Measurements from ENCODE around the gene LTA4H.

LTA4H gene

GRCh38 chr12:96034621-96035282 is 635 bp downstream of the LTA4H start:
- DNase-seq (ENCODE audit: low spot score): peak; percentile 49

GRCh38 chr12:96033549-96034389 is 1.6 kb downstream of the LTA4H start:
- no peak for DNase-seq (ENCODE audit: low spot score)

DNA sequence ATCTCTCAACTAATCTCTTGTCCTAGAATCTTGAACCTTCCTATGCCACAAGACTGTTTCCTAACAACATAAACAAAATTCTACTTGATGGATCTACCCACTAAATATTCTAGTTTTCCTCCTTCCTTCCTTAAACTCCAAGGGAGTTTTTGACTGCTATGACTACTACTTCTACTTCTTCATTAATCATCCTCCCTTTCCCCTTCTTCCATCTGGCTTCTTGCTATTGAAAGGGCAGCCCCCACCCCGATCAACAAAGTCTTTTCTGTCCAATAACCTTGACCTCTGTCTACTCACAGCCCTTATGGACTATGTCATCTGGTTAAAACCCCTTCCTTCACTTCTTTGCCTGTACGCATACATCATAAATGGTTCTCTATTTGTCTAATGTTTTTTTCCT is 5.6 kb downstream of the LTA4H start:
- DNase-seq (ENCODE audit: low spot score): peak; percentile 9

DNA sequence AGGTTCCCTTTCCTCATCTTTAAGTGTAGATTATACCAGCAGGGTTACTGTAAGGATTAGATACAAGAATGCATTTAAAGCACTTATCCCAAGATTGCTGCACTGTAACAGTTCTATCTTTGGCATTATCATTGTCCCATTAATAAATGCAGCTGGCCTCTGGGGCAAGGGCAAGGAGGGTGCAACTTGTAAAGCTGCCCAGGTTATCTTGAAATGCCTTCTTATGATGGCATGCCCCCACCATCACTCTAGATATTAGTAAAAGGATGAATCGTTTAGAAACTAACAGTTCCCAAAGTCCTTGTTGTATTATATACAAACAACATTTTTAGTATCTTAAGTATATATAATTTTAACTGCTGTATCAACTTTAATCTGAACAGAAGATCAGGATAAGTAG is 6.8 kb downstream of the LTA4H start:
- DNase-seq (ENCODE audit: low spot score): no peak

DNA sequence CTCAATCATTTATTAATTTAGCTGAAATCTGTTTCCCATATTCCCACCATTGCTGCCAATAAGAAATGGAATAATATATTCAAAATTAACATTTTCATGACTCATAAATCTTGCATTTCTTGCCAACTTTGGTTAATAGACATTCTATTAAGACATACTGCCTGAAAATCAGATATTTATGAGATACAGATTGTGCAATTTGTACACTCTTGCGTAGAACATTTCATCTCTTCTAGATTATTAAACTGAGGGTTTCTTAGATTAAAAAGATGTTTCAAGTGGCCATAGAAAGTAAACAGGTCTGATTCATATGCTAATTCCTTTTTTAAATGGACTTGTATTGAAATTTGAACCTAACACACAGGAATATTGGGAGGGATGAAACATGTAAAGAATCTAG is 9.1 kb downstream of the LTA4H start:
- DNase-seq (ENCODE audit: low spot score): no peak

DNA sequence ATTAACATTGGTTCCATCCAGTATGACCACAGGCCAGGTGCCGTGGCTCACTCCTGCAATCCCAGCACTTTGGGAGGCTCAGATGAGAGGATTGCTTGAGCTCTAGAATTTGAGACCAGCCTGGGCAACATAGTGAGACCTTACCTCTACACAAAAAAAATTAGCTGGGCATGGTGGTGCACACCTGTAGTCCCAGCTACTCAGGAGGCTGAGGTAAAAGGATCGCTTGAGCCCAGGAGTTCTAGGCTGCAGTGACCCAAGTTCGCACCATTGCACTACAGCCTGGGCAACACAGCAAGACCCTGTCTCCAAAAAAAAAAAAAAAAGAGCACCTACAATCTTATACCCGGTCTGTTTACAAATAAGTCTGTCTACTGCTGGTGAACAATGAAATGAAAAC is 9.9 kb downstream of the LTA4H start:
- no peak for DNase-seq (ENCODE audit: low spot score)

DNA sequence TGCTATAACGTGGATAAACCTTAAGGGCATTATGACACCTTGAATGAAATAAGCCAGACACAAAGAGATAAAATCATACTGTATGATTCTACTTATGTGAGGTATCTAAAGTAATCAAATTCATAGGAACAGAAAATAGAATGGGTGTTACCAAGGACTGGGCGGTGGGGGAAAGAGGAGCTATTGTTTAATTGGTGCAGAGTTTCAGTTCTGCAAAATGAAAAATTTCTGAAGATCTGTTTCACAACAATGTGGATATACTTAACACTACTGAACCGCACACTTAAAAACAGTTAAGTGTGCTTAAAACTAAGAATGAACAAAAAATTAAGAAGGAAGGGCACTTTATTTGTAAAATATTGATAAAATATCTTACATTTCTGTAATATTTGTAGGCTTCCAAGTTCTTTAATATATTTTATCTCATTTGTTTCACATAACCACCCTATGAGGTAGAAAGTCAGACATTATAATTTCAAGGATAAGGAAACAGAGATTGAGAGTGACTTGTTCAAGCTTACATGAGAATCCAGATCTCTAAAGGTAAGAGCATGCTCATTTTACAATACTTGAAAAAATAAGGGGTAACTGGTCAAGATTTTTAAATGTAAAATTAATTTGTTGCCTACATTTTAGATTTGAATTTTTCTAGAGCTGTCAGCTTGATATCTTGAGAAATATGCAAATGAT is 14.9 kb downstream of the LTA4H start:
- DNase-seq (ENCODE audit: low spot score): no peak

- peak; percentile 11 for DNase-seq (ENCODE audit: low spot score)
Measured at GRCh38 chr12:96015672-96016071, 19.7 kb downstream of the LTA4H start.

DNA sequence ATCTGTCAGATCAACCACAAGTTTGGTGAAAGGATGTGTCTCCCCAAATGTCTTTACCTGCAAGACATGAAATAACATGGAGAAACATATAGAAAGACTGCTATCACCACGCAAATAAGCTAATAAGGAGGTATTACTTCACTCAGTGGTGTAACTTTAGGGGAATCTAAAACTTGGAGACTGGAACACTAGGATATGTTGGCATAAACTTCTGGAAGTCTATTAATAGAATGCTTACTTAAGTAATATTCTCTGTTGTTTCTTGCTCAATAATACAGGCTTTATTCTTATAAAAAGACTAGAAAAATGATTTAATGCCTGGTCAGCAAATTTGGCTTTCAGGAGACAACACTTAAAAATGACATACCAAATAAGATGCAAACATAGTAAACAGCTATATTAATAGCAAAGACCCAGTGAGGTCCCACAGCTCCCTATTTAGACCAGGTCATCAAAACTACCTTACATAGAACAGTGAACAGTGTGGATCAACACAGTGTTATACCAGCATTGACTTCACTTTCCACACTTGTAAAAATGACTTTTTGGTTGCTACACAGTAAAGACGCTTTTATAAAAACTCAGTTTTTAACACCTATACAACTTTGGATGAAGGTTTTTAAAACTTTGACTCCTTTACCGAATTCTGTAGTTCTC is 20.3 kb downstream of the LTA4H start:
- no peak for DNase-seq (ENCODE audit: low spot score)

DNA sequence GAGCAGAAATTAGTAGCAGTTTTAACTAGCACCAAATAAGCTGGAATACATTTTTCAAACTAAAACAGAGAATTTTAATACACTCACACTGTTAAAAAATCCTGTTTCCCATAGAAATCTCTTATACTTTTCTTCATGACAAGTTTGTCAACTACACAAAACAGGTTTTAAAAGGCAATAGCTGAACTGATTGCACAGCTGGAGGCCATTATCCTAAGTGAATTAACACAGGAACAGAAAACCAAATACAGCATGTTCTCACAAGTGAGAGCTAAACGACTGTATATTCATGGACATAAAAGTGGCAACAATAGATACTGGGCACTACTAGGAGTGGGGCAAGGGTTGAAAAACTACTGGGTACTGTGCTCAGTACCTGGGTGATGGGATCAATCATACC is 27.7 kb downstream of the LTA4H start:
- DNase-seq (ENCODE audit: low spot score): no peak

GRCh38 chr12:96006727-96007126 is 28.7 kb downstream of the LTA4H start:
- DNase-seq (ENCODE audit: low spot score): no peak

DNA sequence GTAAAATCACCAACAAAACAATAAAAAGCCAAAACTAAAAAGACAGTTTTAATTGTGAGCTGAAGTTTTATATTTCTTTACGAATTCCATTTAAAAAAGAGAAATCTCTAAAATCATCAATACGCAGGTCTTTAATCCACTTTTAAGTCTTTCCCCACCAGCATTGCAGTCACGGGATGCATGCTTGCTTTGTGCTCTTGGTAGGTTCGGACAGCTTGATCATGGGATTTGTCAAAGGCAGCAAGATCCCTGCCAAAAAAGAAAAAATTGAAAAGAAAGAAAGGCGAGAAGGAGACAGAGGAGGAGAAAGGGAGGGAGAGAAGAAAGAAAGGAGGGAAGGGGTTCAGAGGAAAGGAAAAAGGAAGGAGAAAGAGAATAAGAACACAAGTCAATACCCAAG is 34.5 kb downstream of the LTA4H start:
- no peak for DNase-seq (ENCODE audit: low spot score)

- no peak for DNase-seq (ENCODE audit: low spot score)
Measured at GRCh38 chr12:95999484-95999883, 35.9 kb downstream of the LTA4H start.

- DNase-seq (ENCODE audit: low spot score): peak; percentile 63
Measured at GRCh38 chr12:95998611-95999286, 36.6 kb downstream of the LTA4H start.

- peak; percentile 52 for DNase-seq (ENCODE audit: low spot score)
Measured at GRCh38 chr12:95997911-95998510, 37.4 kb downstream of the LTA4H start.

- no peak for DNase-seq (ENCODE audit: low spot score)
Measured at GRCh38 chr12:95997276-95997675, 38.1 kb downstream of the LTA4H start.

DNA sequence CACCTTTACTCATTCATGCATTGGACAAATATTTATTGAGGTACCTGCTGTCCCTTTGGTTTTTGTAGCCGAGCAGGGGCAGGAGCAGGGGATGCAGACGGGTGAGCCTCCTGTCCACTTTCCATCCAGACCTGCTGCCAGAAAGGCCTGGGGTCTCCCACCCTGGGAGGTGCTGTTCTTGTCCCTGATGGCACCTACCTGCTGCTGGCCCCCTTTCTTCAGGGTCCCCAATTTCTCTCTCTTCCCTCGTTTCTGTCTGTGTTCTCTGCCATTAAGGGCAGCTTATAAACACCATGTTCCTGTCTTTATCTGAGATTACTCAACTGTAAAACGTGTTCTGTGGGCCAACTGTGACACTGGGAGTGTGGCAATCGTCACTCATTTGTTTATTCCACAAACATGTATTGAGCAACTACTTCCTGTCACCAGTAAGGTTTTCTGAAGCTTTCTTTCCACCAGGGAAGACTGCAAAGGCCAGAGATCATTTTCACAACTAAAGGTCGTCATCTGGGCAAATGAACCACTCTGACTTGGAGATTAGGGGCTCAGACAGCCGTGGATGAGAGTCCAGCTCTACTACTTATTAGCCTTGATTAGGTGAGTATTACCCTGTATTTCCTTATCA is 39.2 kb downstream of the LTA4H start, which contains the start of gene HAL:
TSS of gene HAL (minus strand) at position 311 of the 625 bp plus-strand sequence. CDS start 434 bp downstream, outside the sequence.
- DNase-seq (ENCODE audit: low spot score): no peak

- DNase-seq (ENCODE audit: low spot score): no peak
Measured at GRCh38 chr12:95995238-95996031, 40.0 kb downstream of the LTA4H start.

- no peak for DNase-seq (ENCODE audit: low spot score)
Measured at GRCh38 chr12:95994476-95994875, 40.9 kb downstream of the LTA4H start.

DNA sequence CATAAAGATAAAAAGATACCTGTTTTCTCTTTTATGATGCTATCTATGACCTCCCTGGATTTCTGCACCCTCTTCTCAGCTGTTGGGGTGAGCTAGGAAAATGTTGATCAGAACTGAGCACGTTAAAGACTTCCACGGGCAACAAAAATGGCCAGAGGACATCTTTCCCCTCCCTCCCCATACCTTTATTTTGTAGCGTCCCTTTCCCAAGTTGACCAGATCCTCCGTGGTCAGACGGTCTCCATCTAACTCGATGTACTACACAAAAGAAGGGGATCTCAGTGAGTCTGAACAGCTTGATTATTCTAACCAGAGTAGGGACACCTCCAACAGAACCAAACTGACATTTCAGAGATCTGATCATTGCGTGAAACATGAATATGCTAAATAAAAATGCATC is 41.5 kb downstream of the LTA4H start:
- no peak for DNase-seq (ENCODE audit: low spot score)

Measured in kidney tubule cell (primary cell).